ENCODE data around the gene LAPTM5. TPM values are rescaled to one million over a fixed set of nuclear protein-coding genes. Genes with fewer than 3 reads are reported as not detected.

Gene LAPTM5
- total and polyA plus RNA-seq, 2 of the 8 experiments (the other 6 are each of a cell fraction or from before 2014, with no cell fraction given), result 0.37 to 1.4 TPM

DNA sequence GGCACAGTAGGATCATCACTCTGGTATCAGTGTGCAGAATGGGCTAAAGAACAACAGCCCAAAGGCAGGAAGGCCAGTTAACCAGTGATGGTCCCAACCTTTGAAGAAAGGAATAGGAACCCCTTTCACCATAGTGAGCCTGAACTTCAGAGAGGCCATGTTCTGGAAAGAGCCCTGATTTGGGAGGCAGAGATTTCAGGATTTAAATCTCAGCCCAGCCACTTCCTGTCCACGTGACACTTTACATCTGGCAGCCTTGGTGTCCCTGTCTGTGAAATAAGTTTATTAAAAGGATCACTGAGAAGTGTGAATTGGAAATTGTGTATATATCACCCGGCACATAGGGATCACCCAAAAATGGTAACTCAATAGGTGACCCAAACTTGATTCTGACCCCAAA, 47.2 kb downstream of the LAPTM5 start (continued):
- TF ChIP-seq CHD7 (IDR thresholded peaks at IDR 0.05; ENCODE audit: insufficient replicate concordance, low read length) (no peak), POU5F1 (IDR thresholded peaks at IDR 0.05; ENCODE audit: low read depth, low read length) (no peak), KDM4A (IDR thresholded peaks at IDR 0.05; ENCODE audit: low read depth, low read length, severe bottlenecking) (no peak), NANOG (IDR thresholded peaks at IDR 0.05; ENCODE audit: insufficient read depth, low read depth, low read length, poor library complexity, severe bottlenecking) (no peak), CREB1 (IDR thresholded peaks at IDR 0.05) (no peak)
